Posterior vena cava (tissue), 2 donors: ENCODE results near the gene HOXC11. TPM values are rescaled to one million over a fixed set of nuclear protein-coding genes. Genes with fewer than 3 reads are reported as not detected.

Source experiments
- DNase-seq: peaks from one replicate; pipeline ENCODE4 v3.0.0-alpha.2; 2020; ENCODE audit warnings: low spot score
- intact Hi-C, 2 donors: fragments of 100-400 bp; cut with DNase I; formaldehyde crosslinking; loops; one replicate each; pipeline versions ENCODE4 v1.14.1 to v1.14.2; 2022 to 2023
- total RNA-seq, 2 donors: library from RNA; stranded (reverse); fragmentation: NEBNext Ultra II Directional; extraction: Animal tissue kit (Norgen Biotek cat#: 25700); gene quantifications; one replicate each; pipeline ENCODE4 v1.2.1, GENCODE V29; 2021
- donor health status: DM: yes; HTN: yes; CAD: no.
- donor health status: DM: yes; HTN: yes; CAD: no.

The HOXC11 gene
- total RNA-seq, 2 donors from 2014 or later, result 1.3 to 4.2 TPM

DNA sequence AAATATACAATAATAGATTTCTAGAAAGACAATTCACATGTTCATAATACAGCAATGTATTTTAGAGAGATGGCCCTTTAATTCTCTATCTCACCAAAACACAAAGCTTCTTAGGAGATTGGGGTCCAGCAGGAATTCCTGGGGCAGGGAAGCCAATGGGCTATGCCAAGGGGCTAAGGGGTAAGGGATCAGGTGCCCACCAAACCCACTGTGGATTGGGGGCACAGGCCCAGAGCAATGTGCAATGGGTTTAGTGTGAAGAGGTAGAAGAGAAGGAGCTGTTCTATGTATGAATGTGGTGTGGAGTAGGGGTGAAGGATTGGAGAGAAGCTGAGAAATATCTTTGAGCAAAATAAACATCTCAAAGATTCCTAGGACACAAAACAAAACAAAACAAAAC is 31.7 kb upstream of the HOXC11 start:
- intact Hi-C loops, result no loop called here
- DNase-seq, result no peak

DNA sequence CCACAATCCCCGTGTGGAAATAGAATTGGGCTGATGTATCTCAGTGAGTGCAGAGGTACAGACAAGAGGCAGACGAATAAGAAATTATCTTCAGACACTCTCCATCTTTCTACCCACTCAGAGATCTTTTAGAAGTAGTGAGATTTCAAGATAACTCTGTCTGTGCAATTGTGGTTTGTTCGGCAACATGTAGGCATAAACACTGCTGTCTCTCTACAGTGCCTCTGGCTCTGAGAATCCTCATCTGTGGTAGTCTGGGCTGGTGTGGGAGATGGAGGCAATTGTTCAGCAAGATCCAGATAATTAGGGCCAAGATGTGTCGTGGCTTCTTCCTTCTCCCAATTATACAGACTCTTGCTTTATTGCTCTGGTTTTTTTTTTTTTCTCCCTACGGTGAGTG is 31.2 kb upstream of the HOXC11 start:
- intact Hi-C loops, result no loop called here
- DNase-seq, result no peak

DNA sequence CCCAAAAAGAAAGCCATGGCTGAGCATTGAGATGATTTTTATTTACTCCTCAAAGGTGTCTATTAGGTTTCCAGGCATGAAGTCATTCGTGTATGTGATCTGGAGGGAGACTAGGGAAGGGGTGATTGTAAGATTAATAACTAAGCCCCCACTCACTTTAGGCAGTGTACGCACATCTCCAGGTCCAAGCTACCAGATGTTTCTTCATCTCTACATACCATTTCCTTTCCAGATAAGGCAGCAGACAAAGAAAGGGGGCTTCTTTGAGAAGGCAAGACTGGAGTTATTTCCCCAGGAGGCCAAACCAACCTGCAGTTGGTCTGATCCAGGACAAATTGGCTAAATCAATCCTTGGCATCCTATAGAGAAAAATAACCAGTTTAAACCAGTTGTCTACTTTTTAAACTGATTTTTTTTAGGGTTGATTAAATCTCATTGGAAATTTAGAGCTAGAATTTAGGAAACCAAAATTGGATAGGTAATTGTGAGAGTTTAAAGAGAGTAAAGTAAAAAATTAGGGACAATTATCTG is 30.4 kb upstream of the HOXC11 start:
- intact Hi-C loops, result no loop called here
- DNase-seq, result no peak

DNA sequence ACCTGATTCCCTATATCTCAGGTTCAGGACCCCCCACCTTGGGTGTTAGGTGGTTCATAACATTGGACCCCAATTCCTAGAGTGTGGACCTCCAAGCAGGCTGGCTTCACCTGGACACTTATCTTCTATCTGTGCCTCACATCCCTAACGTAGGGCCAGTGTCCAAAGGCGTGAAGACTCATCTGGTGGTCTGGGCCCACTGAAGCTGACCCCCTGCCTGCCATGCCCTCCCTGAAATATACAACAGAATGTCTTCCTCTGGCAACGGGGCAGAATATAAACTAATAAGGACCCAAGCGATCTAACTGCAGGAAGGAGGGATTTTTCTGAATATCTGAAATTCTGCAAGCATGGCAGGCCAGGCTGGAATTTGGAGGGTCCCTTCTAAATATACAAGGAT is 28.7 kb upstream of the HOXC11 start:
- DNase-seq, result no peak
- intact Hi-C loops, result no loop called here

DNA sequence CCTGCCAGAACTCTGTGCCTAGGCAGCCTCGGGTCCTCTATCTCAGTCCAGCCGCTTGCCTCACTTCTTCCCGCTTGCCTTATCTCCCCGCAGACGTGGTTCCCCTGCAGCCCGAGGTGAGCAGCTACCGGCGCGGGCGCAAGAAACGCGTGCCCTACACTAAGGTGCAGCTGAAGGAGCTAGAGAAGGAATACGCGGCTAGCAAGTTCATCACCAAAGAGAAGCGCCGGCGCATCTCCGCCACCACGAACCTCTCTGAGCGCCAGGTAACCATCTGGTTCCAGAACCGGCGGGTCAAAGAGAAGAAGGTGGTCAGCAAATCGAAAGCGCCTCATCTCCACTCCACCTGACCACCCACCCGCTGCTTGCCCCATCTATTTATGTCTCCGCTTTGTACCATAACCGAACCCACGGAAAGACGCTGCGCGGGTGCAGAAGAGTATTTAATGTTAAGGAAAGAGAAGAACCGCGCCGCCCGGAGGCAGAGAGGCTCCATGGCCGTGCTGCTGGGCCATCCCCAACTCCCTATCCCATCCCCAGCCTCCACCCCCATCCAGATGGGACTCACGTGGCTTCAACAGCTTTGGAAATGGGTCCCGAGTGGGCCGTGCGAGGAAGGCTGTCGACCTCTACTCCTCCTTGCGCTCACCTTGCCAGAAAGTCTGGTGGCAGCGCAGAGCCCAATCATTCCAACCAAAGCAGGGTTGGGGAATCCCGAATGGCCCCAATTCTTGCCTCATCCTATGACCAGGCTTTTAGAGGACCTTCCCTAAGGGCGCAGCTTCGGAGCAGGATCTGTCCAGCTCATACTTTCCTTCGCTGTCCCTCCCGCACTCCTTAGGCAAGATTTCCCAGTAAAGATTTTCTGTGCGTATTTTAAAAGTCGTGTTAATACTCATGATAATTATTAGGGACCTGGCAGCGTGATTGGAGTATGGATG is 27.7 kb upstream of the HOXC11 start:
- intact Hi-C loops, result no loop called here
- DNase-seq, result no peak

DNA sequence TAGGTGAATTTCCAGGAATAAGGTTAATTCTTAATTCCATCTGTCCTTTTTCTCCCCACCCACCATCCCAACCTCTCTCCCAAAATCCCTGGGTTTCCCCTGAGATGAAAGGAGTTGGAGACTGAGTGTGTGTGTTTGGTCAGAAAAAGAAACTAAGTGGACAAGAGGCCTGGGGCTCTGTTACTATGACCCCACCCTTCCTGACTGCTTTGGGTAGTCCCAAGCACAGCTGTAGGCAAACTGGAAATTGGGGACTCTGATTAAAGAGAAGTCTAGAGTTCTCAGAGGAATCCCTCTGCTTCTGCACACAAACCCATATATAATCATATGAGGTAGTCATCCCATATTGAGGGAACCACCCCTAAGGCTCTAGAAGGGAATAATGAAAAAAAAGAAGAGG is 25.2 kb upstream of the HOXC11 start:
- DNase-seq, result no peak
- intact Hi-C loops, result no loop called here

DNA sequence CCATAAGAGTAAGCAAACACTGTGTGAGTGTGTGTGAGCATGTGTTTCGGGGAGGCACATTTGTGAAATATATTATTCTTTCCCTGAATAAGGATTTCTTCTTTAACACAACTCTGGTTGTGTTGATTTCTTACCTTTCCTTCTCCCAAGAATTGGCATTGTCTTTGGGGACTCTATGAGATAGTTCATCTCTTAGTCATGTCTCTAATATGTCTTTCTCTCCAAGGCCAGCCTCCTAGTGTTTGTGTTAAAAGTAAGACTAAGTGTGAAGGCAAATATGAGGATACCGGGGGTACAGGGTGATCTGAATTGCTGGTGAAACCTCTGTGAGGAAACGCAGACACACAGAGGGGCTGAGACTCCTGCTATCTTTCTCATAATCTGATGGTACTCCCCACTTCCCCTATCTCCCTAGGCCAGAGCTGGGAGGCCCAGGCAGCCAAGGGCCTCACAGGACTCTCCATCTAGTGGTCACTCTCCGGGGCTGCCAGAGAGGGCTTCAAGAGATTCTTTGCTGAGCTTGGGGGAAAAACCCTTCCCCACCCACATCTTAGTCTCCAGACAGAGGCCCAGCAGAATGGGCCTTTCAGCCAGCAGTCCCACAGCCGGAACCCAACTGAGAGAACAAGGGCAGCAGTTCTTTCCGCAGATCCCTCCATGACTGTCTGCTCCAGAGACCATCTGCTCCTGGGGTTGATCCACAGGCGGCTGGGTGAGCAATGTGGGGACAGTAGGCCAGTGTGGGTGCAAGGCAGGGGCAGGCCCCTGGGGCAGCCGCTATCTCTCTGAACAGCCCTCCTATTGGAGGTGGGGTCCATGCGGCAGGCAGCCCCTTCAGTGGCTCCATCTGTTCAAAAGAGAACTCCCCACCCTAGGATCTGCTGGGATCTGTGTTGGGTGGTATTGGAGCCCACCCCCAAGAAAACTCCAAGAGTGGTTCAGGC is 24.0 kb upstream of the HOXC11 start:
- intact Hi-C loops, result no loop called here

DNA sequence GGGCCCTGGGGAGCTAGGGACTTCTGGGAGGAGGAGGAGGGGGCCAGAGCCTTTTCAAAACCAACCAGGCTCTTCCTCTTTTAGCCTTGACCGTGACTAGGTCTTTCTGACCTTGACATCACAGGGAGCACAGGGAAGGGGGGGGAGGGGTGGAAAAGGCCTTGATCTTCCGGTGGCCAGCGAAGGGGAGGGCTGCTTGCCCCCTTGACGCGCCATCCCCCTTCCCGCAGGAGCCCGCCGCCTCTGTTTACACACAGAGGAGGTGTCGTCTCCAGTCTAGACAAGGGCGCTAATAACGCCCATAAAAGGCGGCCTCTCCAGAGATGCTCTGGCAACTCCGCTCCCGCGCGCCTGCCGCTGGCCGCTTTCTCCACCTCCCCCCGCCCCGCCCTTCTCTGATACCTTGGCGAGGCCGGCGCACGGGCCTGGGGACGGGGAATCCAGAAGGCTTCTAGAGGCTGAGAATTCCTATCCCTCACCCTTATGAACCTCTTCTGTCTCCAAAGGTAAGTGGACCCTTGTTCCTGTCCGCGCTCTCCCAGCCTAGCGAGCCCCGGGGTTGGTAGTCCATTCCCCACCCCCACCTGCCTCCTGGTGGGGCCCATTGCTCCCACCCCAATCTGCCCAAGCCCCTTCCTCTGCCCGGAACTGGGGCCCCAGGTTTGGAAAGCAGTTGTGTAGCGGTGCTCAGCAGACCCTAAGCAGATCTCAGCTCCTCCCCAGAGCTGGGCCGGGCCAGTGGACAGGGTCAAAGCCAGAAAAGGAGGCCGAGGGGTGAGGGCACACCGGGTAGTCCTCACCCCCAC is 23.1 kb upstream of the HOXC11 start:
- intact Hi-C loops, result no loop called here
- DNase-seq, result no peak

More for the DNA sequence above, 24.0 kb upstream of the HOXC11 start:
- DNase-seq, result no peak

DNA sequence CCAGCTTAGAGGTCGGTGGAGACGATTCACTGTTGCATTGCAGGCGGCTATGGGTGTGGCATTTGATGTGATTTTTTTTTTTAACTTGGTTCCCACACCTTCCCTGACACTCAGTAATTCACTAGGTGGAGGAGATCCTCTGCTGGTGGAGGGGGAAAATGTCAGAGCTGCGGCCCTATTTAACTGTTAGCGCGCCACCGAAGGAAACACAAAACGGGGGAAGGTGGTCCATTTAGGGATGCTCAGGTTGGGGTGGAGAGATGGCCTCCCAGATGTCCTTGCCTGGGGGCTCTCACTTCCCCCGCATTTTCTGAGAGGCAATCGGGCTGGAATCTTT is 22.5 kb upstream of the HOXC11 start:
- no peak for DNase-seq
- intact Hi-C loops, result no loop called here

DNA sequence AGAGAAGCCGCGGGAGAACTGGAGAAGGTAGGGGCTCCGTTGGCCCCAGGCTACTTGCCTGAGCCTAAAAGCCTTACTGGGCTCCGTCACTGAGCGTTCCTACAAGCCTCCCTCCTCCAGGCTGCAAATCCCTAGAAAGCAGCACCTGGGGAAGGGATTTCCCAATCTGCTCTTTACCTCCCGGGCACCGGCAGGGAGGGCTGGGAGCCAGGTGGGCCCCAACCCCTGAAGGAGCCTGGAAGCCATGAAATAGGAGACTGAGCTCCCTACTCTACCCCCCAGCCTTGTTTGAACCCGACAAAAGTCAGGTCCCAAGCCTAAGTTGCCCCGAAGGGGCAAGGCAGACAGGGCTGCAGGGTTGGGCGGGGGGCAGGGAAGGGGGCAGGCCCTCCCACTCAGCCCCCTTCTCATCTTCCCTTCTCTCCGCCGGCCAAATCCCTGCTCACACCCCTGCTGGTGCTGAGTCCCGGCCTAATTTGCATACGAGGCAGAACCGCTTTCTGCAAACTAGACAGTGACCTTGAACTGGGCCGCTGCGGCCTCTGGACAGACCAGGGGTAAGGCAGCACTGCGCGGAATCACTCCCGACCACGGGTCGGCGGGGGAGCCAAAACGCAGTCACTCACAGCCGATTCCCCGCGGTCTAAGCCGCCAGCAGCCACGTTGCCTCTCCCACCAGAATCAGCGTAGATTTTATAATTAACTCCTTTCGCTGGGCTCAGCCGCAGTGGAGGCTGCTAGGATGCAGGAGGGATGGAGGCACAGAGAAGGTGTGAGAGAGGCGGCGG is 21.9 kb upstream of the HOXC11 start:
- intact Hi-C loops, result no loop called here
- DNase-seq, result no peak

DNA sequence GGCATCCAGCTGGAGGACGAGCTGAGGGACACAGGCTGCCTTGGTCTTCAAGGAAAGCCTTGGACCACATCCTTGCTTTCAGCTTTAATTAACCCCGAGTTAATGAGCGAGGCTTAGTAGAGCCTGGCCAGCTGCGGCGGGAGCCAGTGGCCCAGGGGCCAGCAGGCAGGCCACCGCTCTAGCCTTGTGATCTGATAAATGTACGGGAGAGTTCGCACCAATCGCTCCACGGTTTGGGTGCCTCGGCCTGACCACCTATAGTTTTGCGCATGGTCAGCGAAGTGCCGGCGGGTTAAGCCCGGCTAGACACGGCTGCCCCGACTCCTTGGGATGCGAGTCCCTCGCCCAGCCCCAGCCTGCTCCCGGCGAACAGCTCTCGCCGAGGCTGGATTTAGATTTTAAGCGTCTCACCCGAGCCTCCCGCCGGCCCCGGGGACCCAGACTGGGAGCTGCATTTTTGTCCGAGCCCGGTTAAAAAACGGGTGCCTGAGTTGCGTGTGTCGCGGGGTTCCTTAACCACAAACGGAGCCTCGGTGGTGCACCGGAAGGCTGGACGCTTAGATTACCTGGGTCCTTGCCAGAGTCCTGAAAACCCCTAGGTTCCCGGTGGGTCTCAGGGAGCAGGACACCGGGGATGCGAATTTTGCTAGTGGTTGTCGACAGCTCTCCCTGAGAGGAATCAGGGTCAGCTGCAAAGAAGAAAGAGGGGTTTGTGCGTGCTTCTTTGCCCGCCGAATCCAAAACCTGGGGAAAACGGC is 21.2 kb upstream of the HOXC11 start:
- intact Hi-C loops, result no loop called here
- no peak for DNase-seq

DNA sequence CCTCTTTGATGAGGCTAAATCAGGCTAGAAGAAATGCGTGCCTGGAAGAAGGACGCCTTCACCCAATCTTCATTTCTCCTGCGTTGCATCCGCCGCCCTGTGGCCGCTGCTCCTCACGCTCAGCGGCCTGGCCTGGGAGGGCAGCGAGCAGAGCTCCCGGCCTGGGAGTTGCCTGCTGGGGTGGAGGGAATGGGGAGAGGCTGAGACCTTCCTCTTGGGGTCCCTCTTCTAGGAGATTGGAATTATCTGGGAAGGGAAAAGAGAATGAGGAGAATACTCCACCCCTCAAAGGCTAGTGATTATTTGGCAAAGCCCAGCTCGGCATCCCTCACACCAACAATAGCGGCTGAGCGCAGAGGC is 20.6 kb upstream of the HOXC11 start:
- no peak for DNase-seq
- intact Hi-C loops, result no loop called here

DNA sequence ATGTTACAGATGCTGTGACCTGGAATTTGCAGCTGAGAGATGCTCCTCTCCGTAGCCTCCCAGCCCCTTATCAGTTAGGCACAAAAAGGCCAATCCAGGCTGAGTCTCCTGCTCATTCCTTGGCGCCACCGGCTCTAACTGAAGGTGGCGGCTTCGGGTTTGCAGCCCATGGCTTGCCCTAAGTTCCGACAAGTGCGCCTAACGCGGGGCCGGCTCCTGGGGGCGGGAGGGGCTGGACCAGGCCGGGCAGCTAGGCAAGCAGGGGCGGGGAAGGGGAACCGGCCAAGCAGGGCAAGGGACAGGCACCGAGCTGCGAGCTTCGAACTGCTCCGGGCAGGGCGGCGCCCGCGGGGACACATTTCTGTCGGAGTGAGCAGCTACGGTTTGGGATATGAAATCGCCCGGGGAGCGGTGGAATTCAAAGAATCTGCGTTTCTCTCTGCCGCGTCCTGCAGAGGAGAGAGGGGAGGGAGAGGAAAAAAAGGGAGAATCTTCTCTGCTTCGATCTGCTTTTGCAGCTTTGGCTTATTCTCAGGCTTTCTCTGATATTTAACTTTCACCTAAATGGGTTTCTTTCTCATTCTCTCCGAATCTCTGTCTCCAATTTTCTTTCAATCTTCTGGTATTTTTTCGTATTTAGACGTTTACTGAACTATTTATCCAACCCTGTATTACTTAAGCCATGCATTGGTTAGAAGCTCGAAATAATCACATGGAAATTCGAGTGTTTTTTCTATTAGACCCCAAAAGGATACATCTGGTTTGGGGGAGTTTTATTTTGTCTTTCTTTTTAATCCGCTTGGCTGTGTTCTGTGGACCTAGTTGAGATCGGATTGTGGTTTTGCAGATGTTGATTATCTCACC is 19.8 kb upstream of the HOXC11 start:
- intact Hi-C loops, result no loop called here
- DNase-seq, result no peak

DNA sequence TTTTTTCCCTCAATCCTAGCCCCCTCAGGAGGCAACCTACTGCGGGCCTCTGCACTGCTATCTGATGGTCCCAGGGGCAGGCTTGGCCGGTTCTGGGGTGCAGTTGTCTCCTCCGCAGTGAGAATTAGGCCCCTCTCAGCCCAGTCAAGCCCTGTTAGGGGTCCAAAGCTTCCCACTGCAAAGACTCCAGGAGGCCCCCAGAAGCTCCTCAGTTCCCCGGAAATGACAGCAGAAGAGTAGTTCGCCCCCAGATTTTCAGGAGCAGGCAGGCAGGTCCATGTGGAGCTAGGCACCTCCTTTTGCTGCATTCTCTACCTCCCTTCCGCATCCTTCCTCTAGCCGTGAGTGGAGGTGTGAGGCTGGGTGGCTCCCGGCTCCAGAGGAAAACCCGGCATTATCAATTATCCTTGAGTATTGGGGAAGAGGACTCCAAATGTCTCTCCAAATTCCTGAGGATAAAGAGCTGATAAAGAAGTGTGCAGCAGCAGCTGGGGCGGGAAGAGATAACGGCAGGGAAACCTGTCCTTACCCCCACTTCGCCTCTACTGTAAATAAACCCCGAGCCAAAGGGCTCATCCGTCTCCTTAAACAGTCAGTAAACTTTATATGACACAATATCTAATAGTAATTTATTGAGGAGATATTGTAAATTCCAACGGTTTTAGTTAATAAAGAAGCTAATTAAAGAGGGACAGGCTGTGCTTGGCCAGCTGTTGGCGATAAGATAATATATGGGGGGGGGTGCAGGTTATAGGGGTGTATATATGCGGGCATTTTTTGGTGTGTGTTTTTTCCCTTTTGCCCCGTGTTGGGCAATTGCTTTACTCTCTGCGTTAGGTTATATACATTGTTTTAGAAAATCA is 18.9 kb upstream of the HOXC11 start:
- intact Hi-C loops, result no loop called here
- no peak for DNase-seq

DNA sequence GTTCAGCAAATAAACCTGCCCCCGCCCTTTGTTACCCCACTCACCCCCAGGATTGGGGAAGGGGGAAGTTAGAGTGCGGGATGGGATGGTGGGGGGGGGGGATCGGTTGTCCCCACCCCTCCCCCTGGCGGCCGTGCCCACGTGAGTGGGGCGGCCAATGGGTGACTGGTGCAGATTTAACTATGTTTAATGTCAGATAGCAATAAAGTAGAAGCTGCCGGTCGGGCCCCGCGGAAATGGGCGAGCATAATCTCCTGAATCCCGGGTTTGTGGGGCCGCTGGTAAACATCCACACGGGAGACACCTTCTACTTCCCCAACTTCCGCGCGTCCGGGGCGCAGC is 18.3 kb upstream of the HOXC11 start, which contains the start of gene HOXC12:
TSS of gene HOXC12 (plus strand) at position 210 of the 342 bp plus-strand sequence. CDS start at position 237, 27 bp downstream.
- peak; percentile 70 for DNase-seq

More for the DNA sequence above, 18.3 kb upstream of the HOXC11 start, which contains the start of gene HOXC12:
- intact Hi-C loops, result no loop called here
